ENCODE data around the gene HEXB. TPM values are rescaled to one million over a fixed set of nuclear protein-coding genes. Genes with fewer than 3 reads are reported as not detected.

Gene HEXB
- total RNA-seq, 2 experiments from 2014 or later: 67.1 to 68.5 TPM

DNA sequence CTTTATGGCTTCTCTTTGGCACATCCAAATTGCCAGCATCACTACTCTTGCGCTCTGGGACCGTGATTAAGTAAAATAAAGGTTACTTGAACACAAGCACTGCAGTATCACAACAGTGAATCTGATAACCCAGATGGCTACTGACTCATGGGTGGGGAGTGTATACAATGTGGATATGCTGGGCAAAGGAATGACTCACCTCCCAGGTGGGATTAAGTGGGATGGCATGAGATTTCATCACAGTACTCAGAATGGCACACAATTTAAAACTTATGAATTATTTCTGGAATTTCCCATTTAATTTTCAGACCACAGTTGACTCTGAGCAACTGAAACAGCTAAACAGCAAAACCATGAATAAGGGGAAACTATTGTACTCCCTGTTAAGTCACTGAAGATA, 77.6 kb downstream of the HEXB start:
- peaks cover 27% of the 10 kb centered on the region for H3K36me3 Mint-ChIP-seq
- ChIA-PET CTCF (interaction anchor here (1.3 kb wide), 1 partner anchor 163 kb away, joined by 3 read pairs; no protein-coding TSS in a partner anchor), POLR2A (no interaction called here)
- no peaks in the 10 kb centered on the region for H3K27me3 Mint-ChIP-seq
- H3K4me3 Mint-ChIP-seq: no peak overlapping the region
- peak; percentile 43 for DNase-seq
- H3K4me1 Mint-ChIP-seq (ENCODE audit: low read depth): peaks cover 39% of the 10 kb centered on the region
- H3K27ac Mint-ChIP-seq: peak overlapping the region; percentile 30
- intact Hi-C loops (cut with micrococcal nuclease): loop anchor here (2.0 to 10.0 kb wide), 4 partner anchors 184 to 952 kb away; partner anchors contain the start of gene POC5
- H3K9me3 Mint-ChIP-seq: no peaks in the 10 kb centered on the region

DNA sequence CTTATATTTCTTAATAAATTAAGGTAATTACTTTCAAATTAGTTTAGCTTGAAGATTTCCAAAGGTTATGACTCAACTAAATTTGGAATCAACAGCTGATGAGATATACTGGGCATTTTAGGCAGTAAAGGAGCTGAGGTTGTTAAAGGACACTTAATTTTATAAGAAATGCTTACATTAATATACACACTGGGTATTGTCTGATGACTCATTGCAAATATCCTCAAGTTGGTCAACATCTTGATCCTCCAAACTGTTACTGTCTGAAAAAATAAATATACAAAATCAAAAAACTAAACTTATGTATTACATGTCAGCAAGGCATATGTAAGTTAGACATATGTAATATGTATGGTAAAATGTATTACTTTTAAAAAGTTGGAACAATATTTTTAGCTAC, 78.5 kb downstream of the HEXB start:
- no peaks in the 10 kb centered on the region for H3K9me3 Mint-ChIP-seq
- no peak for DNase-seq
- no peak overlapping the region for H3K4me3 Mint-ChIP-seq
- H3K27ac Mint-ChIP-seq: no peak overlapping the region
- H3K36me3 Mint-ChIP-seq: peaks cover 23% of the 10 kb centered on the region
- ChIA-PET POLR2A (no interaction called here), CTCF (interaction anchor here (0.5 to 1.3 kb wide), 3 partner anchors 37 to 1074 kb away, joined by 3 read pairs; no protein-coding TSS in a partner anchor)
- no peaks in the 10 kb centered on the region for H3K27me3 Mint-ChIP-seq
- peaks cover 45% of the 10 kb centered on the region for H3K4me1 Mint-ChIP-seq (ENCODE audit: low read depth)
- intact Hi-C loops (cut with micrococcal nuclease): loop anchor here (2.0 to 10.0 kb wide), 4 partner anchors 185 to 951 kb away; partner anchors contain the start of gene POC5

- Mint-ChIP-seq H3K27me3 (no peaks in the 10 kb centered on the region), H3K4me3 (peak overlapping the region; percentile 100), H3K4me1 (ENCODE audit: low read depth) (peaks cover 46% of the 10 kb centered on the region), H3K9me3 (no peaks in the 10 kb centered on the region), H3K27ac (no peak overlapping the region), H3K36me3 (peaks cover 23% of the 10 kb centered on the region)
- CTCF ChIA-PET: no interaction called here
- no peak for DNase-seq
- intact Hi-C loops (cut with micrococcal nuclease): loop anchor here (5.0 to 10.0 kb wide), 5 partner anchors 102 to 1203 kb away; partner anchors contain the start of genes FAM169A and POC5
- POLR2A ChIA-PET: no interaction called here
These were observed 80.2 kb downstream of the HEXB start for GRCh38 chr5:74765201-74765600.

DNA sequence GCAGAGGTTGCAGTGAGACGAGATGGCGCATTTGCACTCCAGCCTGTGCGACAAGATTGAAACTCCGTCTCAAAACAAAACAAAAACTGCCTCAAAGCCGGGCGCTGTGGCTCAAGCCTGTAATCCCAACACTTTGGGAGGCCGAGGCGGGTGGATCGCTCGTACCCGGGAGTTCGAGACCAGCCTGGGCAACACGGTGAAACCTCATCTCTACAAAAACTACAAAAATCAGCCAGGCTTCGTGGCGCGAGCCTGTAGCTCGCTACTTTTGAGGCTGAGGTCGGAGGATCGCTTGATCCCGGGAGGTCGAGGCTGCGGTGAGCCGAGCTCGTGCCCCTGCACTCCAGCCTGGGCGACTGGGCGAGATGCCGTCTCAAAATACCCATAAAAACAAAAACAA, 80.9 kb downstream of the HEXB start:
- no peak overlapping the region for H3K27ac Mint-ChIP-seq
- H3K36me3 Mint-ChIP-seq: peaks cover 24% of the 10 kb centered on the region

DNA sequence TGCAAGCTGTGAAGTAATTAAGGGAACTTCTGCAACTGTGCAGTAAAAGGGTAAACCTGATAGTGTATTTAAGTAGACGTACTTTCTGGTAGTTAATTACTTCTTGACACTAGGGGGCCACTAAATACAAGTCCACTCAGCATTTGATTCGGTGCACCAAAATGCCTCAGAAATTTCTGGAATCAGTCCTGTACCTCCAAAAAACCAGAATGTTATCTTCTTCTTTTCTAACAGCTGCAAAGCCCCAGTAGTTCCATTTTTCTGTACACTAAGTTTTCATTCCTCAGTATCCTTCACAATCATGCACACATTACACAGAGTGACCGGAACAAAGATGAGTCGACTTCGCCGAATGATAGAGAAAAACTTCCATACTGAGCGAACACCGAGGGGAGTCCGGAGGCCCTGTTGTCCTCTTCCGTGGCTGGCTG, 81.4 kb downstream of the HEXB start:
- Mint-ChIP-seq H3K4me3 (peak overlapping the region; percentile 100), H3K9me3 (no peaks in the 10 kb centered on the region), H3K27ac (peak overlapping the region; percentile 97), H3K27me3 (no peaks in the 10 kb centered on the region), H3K36me3 (peaks cover 24% of the 10 kb centered on the region), H3K4me1 (ENCODE audit: low read depth) (peaks cover 42% of the 10 kb centered on the region)
- no peak for DNase-seq
- intact Hi-C loops (cut with micrococcal nuclease): loop anchor here (2.0 to 10.0 kb wide), 7 partner anchors 82 to 1204 kb away; partner anchors contain the start of genes CERT1, FAM169A, HEXB and POC5
- ChIA-PET CTCF (interaction anchor here (0.8 to 1.9 kb wide), 6 partner anchors 8 to 152 kb away, joined by 3 to 7 read pairs (median 4); no protein-coding TSS in a partner anchor), POLR2A (interaction anchor here (0.7 to 0.9 kb wide), 2 partner anchors 39 to 101 kb away, joined by 3 read pairs; no protein-coding TSS in a partner anchor)

More for the DNA sequence above, 80.9 kb downstream of the HEXB start:
- POLR2A ChIA-PET: no interaction called here
- CTCF ChIA-PET: interaction anchor here (1.3 to 1.9 kb wide), 4 partner anchors 8 to 153 kb away, joined by 4 to 7 read pairs (median 6); no protein-coding TSS in a partner anchor
- H3K4me3 Mint-ChIP-seq: peak overlapping the region; percentile 100
- H3K27me3 Mint-ChIP-seq: no peaks in the 10 kb centered on the region
- H3K9me3 Mint-ChIP-seq: no peaks in the 10 kb centered on the region
- DNase-seq: no peak
- intact Hi-C loops (cut with micrococcal nuclease): loop anchor here (2.0 to 10.0 kb wide), 7 partner anchors 81 to 1204 kb away; partner anchors contain the start of genes CERT1, FAM169A, HEXB and POC5
- H3K4me1 Mint-ChIP-seq (ENCODE audit: low read depth): peaks cover 46% of the 10 kb centered on the region

DNA sequence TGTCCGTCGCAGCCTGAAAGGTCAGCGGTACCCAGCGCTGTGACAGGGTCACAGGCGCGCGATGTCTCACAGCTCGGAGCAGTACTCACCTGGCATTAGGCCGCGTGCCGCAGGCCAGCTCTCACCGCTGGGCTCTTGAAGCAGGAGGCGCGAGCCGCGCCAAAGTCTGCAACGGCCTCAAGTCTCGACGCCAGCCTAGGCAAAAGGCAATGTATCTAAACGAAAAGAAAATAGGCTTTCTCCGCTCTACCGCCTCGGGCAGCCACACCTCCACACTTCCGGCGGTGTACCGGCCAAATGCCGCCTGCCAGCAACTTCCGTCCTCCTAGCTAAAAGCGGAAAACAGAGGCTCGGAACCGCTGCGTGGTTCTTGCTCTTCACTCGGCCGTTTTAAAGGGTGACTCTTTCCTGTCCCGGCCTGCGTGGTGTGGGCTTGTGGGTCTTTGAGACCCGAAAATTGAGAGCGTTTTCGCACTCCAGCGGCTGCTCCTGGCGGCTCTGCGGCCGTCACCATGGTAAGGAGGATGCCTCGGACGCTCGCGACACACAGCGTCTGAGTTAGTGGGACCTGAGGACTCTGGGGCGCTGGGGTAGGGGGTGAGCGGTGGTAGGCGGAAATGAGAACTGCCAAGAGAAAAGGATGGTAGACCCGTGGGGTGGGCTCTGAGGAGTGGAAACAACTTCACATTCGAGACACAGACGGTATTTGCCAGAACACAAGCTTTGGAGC, 82.0 kb downstream of the HEXB start, which contains the start of the genes GFM2 and NSA2:
TSS of gene GFM2 (minus strand) at position 269 of the 730 bp plus-strand sequence. CDS start 3,375 bp downstream, outside the sequence.
TSS of gene NSA2 (plus strand) at position 401 of the 730 bp plus-strand sequence. CDS start at position 513, 112 bp downstream.
- Mint-ChIP-seq H3K36me3 (peaks cover 21% of the 10 kb centered on the region), H3K9me3 (no peaks in the 10 kb centered on the region), H3K27ac (peak within 1 kb of the TSS; percentile 97), H3K27me3 (no peaks in the 10 kb centered on the region), H3K4me3 (peak within 1 kb of the TSS; percentile 100), H3K4me1 (ENCODE audit: low read depth) (peaks cover 36% of the 10 kb centered on the region)
- intact Hi-C loops (cut with micrococcal nuclease): loop anchor here (1.0 to 10.0 kb wide), 8 partner anchors 82 to 1205 kb away; partner anchors contain the start of genes CERT1, FAM169A, HEXB and HMGCR
- POLR2A ChIA-PET: interaction anchor here (0.7 to 0.9 kb wide), 2 partner anchors 39 to 100 kb away, joined by 3 read pairs; no protein-coding TSS in a partner anchor
- CTCF ChIA-PET: interaction anchor here (0.6 to 1.9 kb wide), 8 partner anchors 9 to 813 kb away, joined by 3 to 7 read pairs (median 4); no protein-coding TSS in a partner anchor
- peak; percentile 96 for DNase-seq

GRCh38 chr5:74767579-74767913, 82.5 kb downstream of the HEXB start:
- Mint-ChIP-seq H3K27ac (peak overlapping the region; percentile 97), H3K36me3 (peaks cover 17% of the 10 kb centered on the region)

More at GRCh38 chr5:74767579-74767913, 82.5 kb downstream of the HEXB start:
- Mint-ChIP-seq H3K4me3 (peak overlapping the region; percentile 100), H3K9me3 (no peaks in the 10 kb centered on the region), H3K27me3 (no peaks in the 10 kb centered on the region), H3K4me1 (ENCODE audit: low read depth) (peaks cover 33% of the 10 kb centered on the region)
- intact Hi-C loops (cut with micrococcal nuclease): loop anchor here (1.0 to 10.0 kb wide), 8 partner anchors 83 to 1205 kb away; partner anchors contain the start of genes CERT1, FAM169A, HEXB and HMGCR
- ChIA-PET CTCF (interaction anchor here (0.6 to 1.9 kb wide), 6 partner anchors 10 to 812 kb away, joined by 3 to 7 read pairs (median 4); no protein-coding TSS in a partner anchor), POLR2A (no interaction called here)
- peak; percentile 23 for DNase-seq

Other genes starting within 250 kb of the HEXB start
- under 1 TPM; 0.29 to 0.44 TPM for gene ENC1, start 44.5 kb upstream of the HEXB start, total RNA-seq
- gene GFM2, start 81.9 kb downstream of the HEXB start, total RNA-seq: 10 to 100 TPM; 30.9 to 33.0 TPM
- 10 to 100 TPM; 96.1 to 98.0 TPM for gene NSA2, start 82.0 kb downstream of the HEXB start, total RNA-seq
- 10 to 100 TPM in 1 of 2 experiments, 1 to 10 TPM in 1; 9.0 to 10.4 TPM for gene FAM169A, start 181.2 kb downstream of the HEXB start, total RNA-seq

Data from activated CD4-positive, alpha-beta memory T cell treated with anti-CD3 and anti-CD28 coated beads for 36 hours (primary cell).